ENCODE measurements around the gene MAPK4. TPM values are rescaled to one million over a fixed set of nuclear protein-coding genes. Genes with fewer than 3 reads are reported as not detected.
A peak's percentile ranks its signal among the peaks of the same experiment; 100 is the strongest.

MAPK4 gene
- total RNA-seq, 1 donor from 2014 or later, result 16.3 TPM

DNA sequence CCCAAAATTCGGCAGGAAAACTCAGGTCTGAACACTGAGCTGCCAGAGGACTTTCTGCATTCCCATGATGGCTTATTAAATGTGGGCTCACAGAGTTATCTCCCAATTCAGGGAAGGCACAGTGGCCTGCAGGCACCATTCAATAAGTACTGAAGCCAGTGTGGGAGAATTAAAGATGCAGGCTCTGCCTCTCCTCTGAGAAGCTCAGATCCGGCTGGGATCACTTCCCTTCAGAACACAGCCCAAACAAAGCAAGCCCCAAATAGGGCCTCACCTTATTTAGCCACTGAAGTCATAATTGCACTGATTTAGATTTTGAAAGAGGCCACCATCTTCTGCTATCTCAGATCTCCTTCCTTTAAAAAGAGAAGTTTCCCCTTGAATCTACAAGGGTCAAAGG is 94.3 kb downstream of the MAPK4 start:
- Mint-ChIP-seq H3K27me3 (no peaks in the 10 kb centered on the region), H3K36me3 (ENCODE audit: insufficient read depth) (no peaks in the 10 kb centered on the region), H3K4me1 (ENCODE audit: low read depth) (peaks cover 11% of the 10 kb centered on the region), H3K4me3 (ENCODE audit: low read depth) (no peak overlapping the region), H3K27ac (no peak overlapping the region), H3K9me3 (ENCODE audit: low read depth) (no peaks in the 10 kb centered on the region)
- no peak for DNase-seq (ENCODE audit: low spot score, unreplicated experiment)
- TF ChIP-seq, protein P1, sequence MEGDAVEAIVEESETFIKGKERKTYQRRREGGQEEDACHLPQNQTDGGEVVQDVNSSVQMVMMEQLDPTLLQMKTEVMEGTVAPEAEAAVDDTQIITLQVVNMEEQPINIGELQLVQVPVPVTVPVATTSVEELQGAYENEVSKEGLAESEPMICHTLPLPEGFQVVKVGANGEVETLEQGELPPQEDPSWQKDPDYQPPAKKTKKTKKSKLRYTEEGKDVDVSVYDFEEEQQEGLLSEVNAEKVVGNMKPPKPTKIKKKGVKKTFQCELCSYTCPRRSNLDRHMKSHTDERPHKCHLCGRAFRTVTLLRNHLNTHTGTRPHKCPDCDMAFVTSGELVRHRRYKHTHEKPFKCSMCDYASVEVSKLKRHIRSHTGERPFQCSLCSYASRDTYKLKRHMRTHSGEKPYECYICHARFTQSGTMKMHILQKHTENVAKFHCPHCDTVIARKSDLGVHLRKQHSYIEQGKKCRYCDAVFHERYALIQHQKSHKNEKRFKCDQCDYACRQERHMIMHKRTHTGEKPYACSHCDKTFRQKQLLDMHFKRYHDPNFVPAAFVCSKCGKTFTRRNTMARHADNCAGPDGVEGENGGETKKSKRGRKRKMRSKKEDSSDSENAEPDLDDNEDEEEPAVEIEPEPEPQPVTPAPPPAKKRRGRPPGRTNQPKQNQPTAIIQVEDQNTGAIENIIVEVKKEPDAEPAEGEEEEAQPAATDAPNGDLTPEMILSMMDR (IDR thresholded peaks at IDR 0.05; ENCODE audit: unreplicated experiment), result no peak

DNA sequence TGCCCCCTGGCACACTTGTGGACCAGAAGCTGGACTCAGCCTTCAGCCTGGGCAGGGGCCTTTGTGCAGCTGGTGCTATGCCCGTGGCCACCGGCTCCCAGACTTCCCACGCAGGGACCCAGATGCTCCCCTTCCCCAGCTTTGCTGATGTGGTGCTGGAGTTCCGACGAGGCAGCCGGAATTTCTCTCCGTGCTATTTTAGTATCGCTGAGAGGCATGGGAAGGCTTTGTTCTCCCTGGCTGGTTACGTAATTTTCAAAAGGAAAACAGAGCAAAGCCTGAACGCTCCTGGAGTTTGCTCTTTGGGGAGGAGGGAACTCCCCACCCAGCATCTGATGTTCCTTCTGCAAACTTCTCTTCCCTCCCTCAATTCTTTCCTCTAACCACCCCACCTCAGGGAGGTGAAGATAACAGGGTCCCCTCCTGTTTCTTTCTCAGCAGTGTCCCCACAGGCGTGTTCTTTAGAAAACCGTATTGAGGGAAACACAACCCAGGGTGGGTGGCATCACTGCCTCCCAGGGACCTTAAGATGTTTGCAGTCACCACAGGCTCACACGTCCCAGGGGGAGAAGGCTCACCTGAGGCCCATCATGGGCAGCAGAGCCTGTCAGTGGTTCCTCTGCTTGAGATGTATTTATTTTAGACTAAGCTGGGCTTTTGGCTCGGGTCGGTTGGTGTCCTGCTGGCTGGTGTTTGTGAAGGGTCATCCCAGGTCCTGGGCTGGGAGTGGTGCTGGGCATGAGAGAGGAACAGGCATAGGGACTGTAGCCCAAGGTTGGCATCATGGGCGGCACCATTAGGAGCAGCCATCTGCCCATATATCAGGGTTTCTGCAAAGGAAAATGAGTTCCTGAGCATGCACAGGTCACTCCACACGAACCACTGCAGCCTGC is 95.0 kb downstream of the MAPK4 start:
- H3K36me3 Mint-ChIP-seq (ENCODE audit: insufficient read depth), result peaks cover under 1% of the 10 kb centered on the region
- no peaks in the 10 kb centered on the region for H3K27me3 Mint-ChIP-seq
- TF ChIP-seq, protein P1 (IDR thresholded peaks at IDR 0.05; ENCODE audit: unreplicated experiment), result no peak
- peak overlapping the region; percentile 40 for H3K27ac Mint-ChIP-seq
- H3K9me3 Mint-ChIP-seq (ENCODE audit: low read depth), result no peaks in the 10 kb centered on the region
- no peak overlapping the region for H3K4me3 Mint-ChIP-seq (ENCODE audit: low read depth)
- H3K4me1 Mint-ChIP-seq (ENCODE audit: low read depth), result peaks cover 11% of the 10 kb centered on the region
- no peak for DNase-seq (ENCODE audit: low spot score, unreplicated experiment)

DNA sequence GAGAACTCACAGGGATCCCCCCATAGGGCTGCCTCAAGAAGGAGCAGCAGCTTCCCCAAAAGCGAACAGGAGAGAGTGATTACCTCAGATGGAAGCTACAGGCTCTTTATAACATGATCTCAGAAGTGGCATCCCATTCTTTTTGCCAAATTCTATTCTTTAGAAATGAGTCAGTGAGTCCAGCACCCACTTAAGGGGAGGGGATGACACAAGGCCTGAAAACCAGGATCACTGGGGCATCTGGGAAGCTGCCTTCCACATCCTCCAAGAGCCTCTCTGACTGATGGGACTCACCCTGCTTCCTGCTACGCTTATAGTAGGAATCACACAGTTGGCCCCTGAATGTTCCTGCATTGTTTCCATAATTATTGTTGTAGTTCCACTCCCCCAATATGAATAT is 96.5 kb downstream of the MAPK4 start:
- Mint-ChIP-seq H3K4me1 (ENCODE audit: low read depth) (peaks cover 11% of the 10 kb centered on the region), H3K9me3 (ENCODE audit: low read depth) (no peaks in the 10 kb centered on the region), H3K27ac (no peak overlapping the region), H3K36me3 (ENCODE audit: insufficient read depth) (peaks cover 2% of the 10 kb centered on the region), H3K27me3 (no peaks in the 10 kb centered on the region), H3K4me3 (ENCODE audit: low read depth) (no peak overlapping the region)
- TF ChIP-seq, protein P1 (IDR thresholded peaks at IDR 0.05; ENCODE audit: unreplicated experiment), result no peak
- no peak for DNase-seq (ENCODE audit: low spot score, unreplicated experiment)

DNA sequence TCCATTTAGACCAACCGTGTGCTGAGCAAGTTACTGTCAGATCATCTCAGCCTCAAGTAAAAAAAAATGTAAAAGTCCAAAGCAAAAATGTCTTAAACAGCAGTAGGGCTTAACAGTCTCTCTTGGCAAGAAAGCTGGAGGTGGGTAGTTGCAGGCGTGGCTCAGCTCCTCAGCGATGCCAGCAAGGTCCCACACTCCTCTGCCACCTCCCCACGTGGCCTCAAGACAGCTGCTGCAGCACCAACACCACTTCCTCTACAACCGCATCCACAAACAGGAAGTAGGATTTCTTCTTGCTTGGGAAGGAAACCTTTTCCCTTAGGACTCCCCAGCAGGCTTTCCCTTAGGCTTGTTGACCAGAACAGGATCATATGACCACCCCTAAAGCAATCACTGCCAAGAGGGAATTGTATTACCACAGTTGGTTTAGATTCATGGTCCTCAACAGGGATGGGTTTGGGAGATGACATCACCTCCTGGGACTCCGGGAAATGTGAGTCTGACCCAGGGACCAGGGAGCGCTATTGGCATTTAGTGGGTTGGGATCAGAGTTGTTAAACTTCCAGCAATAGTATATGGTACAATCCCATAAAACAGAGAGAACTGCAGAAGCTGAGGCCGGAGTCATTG is 97.1 kb downstream of the MAPK4 start:
- H3K4me3 Mint-ChIP-seq (ENCODE audit: low read depth), result no peak overlapping the region
- H3K27me3 Mint-ChIP-seq, result no peaks in the 10 kb centered on the region
- H3K36me3 Mint-ChIP-seq (ENCODE audit: insufficient read depth), result peaks cover 2% of the 10 kb centered on the region
- peaks cover 11% of the 10 kb centered on the region for H3K4me1 Mint-ChIP-seq (ENCODE audit: low read depth)
- H3K27ac Mint-ChIP-seq, result no peak overlapping the region
- no peak for DNase-seq (ENCODE audit: low spot score, unreplicated experiment)
- H3K9me3 Mint-ChIP-seq (ENCODE audit: low read depth), result peaks cover under 1% of the 10 kb centered on the region
- TF ChIP-seq, protein P1 (IDR thresholded peaks at IDR 0.05; ENCODE audit: unreplicated experiment), result no peak

DNA sequence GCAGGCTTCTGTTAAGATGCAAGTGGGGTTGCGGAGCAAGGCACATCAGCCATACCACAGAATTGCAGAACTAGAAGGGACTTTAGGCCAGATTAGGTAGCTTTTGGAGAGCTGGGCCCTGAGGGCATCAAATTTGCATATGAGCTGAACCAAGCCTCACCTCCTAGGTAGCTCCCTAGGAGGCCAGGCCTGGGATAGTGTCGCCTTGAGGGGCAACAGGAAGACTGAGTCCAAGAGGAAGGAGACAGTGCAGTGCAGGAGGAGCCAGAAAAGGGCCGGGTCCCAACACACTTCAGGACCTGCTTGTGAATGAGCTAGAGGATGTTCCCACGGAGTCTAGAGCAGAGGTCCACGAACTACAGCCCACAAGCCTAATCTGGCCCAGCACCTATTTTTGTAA is 98.7 kb downstream of the MAPK4 start:
- Mint-ChIP-seq H3K4me3 (ENCODE audit: low read depth) (no peak overlapping the region), H3K9me3 (ENCODE audit: low read depth) (peaks cover 4% of the 10 kb centered on the region), H3K4me1 (ENCODE audit: low read depth) (peaks cover 23% of the 10 kb centered on the region), H3K36me3 (ENCODE audit: insufficient read depth) (peaks cover 3% of the 10 kb centered on the region), H3K27ac (no peak overlapping the region), H3K27me3 (no peaks in the 10 kb centered on the region)
- no peak for DNase-seq (ENCODE audit: low spot score, unreplicated experiment)
- TF ChIP-seq, protein P1 (IDR thresholded peaks at IDR 0.05; ENCODE audit: unreplicated experiment), result no peak

All from progenitor cell of endocrine pancreas (in vitro differentiated cells).